GM12878 (cell line): ENCODE results near the gene PRR16.

Source experiments
- CBFB ChIP-seq: IDR thresholded peaks from 2 replicates; pipeline ENCODE4 v1.6.1; 2016; ENCODE audit warnings: antibody characterized with exemption, low read depth
- CTCF ChIP-seq, 3 experiments: IDR thresholded peaks in 2 of 3; conservative IDR thresholded peaks in 1 of 3; 2 replicates each; pipeline ENCODE4 v1.5.1; 2011; ENCODE audit warnings: low read depth in 3 of 3, low read length in 3 of 3, mild to moderate bottlenecking in 3 of 3, control low read depth in 2 of 3, moderate library complexity in 2 of 3, inconsistent platforms in 1 of 3, mixed read lengths in 1 of 3; ENCODE audit not compliant: control insufficient read depth in 2 of 3, insufficient read depth in 1 of 3; ENCODE audit errors: extremely low read depth in 1 of 3
- MXI1 ChIP-seq: fragments of 150-350 bp; IDR thresholded peaks from 2 replicates; pipeline ENCODE4 v1.6.1; 2011; ENCODE audit warnings: low read depth, mild to moderate bottlenecking, inconsistent platforms, low read length, improper control_type of control experiment
- PAX5 ChIP-seq: IDR thresholded peaks from 2 replicates; pipeline ENCODE4 v1.6.1; 2011; ENCODE audit warnings: low read depth, low read length, borderline replicate concordance
- POLR2A ChIP-seq: IDR thresholded peaks from 2 replicates; pipeline ENCODE4 v1.6.1; 2011; ENCODE audit warnings: low read depth, mild to moderate bottlenecking, low read length
- RCOR1 ChIP-seq: conservative IDR thresholded peaks from 2 replicates; pipeline ENCODE4 v1.6.1; 2012; ENCODE audit warnings: low read depth, low read length, improper control_type of control experiment
- SRF ChIP-seq, 2 experiments: IDR thresholded peaks; 2 replicates each; pipeline ENCODE4 v1.6.1; 2011; ENCODE audit warnings: low read depth in 2 of 2, low read length in 2 of 2, mild to moderate bottlenecking in 1 of 2, moderate library complexity in 1 of 2
- TF ChIP-seq, protein P1 (sequence below): IDR thresholded peaks from 2 replicates; pipeline ENCODE4 v1.6.1; 2011; ENCODE audit warnings: low read depth, mild to moderate bottlenecking, low read length, moderate library complexity, borderline replicate concordance; ENCODE audit errors: extremely low read depth

- TF ChIP-seq POLR2A (no peak), CTCF (IDR thresholded peaks at IDR 0.05 in 2 of 3, conservative IDR thresholded peaks at IDR 0.05 in 1 of 3; ENCODE audit: control insufficient read depth in 2 of 3, extremely low read depth in 1 of 3, insufficient read depth in 1 of 3, low read depth in 3 of 3, low read length in 3 of 3) (no peak), CBFB (no peak), SRF (IDR thresholded peaks at IDR 0.05; ENCODE audit: low read depth in 2 of 2, low read length in 2 of 2) (no peak), RCOR1 (no peak), PAX5 (no peak), MXI1 (no peak)
- TF ChIP-seq, protein P1, sequence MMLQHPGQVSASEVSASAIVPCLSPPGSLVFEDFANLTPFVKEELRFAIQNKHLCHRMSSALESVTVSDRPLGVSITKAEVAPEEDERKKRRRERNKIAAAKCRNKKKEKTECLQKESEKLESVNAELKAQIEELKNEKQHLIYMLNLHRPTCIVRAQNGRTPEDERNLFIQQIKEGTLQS, result no peak
These were observed 240.0 kb downstream of the PRR16 start for GRCh38 chr5:120703918-120704587.
